Hematopoietic multipotent progenitor cell treated with erythropoietin and hydrocortisone succinate and interleukin-3 and kit ligand, for 6 days (in vitro differentiated cells): ENCODE measurements around the gene SLC22A3.
"Not testable (repeated sequence)": the region's sequence is repeated elsewhere in the genome, so short reads cannot be mapped to it uniquely, and the experiment has no call there.

Experiments
- DNase-seq: peaks from one replicate; pipeline ENCODE4 v3.0.0-alpha.2; 2015

SLC22A3 gene

GRCh38 chr6:160337991-160338390, 10.2 kb upstream of the SLC22A3 start:
- no peak for DNase-seq

DNA sequence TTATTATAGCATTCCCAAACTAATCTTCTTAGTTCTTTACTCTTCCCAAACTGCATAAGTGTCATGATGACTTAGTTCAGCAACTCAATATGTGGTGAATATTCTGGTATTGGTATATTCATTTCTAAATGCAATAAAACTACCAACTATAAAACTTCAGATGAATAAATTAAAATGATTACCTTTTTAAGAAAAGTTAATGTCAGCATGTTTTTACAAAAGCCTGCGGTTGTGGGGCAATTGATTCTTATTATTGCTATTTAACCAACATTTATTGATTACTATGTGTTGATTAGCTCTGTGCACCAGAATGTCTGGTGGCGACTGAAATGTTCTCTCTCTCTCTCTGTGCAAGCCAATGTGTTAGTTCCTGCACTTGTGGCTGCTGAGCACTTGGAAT, 5.0 kb upstream of the SLC22A3 start:
- DNase-seq = no peak

- no peak for DNase-seq
These were observed 3.9 kb upstream of the SLC22A3 start for GRCh38 chr6:160344271-160344670.

GRCh38 chr6:160347259-160348222, 637 bp upstream of the SLC22A3 start:
- no peak for DNase-seq

DNA sequence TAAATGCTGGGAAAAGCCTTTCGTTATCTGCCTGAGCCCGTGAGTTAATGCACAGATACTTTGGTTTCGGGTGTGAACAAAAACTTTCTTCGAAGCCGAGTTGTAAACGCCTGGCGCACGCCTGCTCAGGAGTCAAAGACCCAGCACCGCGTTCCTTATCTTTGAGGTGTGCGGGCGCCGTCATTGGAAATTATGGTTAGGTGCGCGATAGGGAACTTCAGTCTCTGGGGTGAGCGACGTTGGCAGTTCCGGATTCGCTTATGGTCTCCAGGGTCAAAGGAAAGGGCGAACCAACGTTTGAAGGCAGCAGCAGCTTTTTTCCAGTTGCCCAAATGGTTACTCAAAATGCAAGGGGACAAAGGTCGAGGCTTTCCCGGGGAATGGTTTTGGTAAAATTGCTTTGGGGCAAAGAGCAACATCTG, 853 bp downstream of the SLC22A3 start:
- peak; percentile 11 for DNase-seq

DNA sequence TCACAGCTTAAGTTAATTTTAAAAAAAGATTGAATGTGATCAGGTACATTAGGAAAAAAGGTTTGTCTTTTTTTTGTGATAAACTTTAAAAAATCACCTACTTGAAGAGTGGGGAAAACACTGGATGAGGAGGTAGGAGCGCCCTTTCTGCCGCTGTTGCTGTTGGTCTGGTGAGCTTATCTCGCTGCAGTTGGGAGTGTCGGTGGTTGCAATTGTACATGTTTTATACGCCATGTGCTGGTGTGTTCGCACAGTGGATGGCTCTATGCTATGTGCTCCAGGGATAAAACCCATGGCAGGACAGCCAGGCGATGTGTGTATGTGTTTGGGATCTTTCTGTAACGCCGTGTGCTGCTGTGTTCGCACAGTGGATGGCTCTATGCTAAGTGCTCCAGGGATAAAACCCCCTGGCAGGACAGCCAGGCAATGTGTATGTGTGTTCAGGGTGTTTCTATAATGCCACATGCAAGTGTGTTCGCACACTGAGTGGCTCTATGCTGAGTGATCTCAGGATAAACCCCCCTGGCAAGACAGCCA, 1.7 kb downstream of the SLC22A3 start:
- no peak for DNase-seq

DNA sequence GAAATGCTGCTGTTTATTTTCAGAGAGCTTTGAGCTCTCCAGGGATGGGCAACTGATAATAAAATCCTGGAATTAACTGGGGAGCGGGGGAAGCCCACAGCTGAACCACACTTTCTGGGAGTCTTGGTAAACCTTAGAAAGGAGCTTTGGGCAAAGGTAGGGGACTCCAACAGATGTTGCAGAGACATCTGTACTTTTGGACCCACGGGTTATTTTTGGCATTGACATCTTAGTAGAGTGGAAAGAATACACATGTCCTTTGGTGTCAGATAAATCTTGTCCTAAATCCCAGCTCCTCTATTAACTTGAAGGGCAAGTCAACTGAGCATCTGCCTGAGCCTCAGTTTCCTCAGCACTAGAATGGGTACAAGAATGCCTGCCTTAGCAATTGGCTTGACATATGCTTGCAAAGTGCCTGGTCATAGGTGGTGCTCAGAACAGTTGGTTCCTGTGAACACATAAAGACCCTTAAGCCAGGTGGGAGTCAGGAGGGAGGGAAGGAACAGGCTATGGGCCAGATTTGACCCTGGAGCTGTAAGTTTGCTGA, 5.8 kb downstream of the SLC22A3 start:
- DNase-seq = no peak

GRCh38 chr6:160355001-160355400, 6.8 kb downstream of the SLC22A3 start:
- no peak for DNase-seq

DNA sequence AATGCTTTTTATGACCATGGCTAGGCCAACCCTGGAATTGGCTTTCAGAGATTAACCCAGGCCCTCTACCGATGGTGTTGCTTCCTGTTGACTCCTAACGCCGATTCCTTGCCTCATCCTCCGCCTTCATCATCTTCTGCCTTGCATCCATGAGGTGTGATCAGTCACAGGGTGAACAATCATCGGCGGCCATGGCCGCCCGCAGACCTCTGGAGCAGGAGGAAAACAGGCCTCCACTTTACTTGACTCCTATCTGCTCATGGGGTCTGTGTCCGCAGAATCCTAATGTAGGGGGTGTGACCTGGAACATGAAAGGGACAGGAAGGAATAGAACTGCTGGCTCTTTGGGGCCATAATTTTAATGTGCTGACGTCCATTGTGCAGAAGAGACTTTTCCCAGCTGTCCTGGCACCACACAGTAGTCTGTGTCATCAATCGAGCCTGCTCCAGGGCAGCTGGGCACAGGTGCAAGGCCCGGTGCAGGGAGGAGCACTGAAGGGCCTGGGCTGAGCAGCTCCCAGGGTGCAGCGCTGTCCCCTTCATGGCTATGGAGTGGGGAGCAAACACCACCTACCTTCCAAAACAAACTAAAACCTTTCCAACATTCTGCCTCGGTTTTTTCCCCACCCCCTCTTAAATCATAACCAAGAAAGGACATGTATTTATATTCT, 8.0 kb downstream of the SLC22A3 start:
- no peak for DNase-seq

- DNase-seq = no peak
These were observed 8.9 kb downstream of the SLC22A3 start for GRCh38 chr6:160357088-160357487.

- DNase-seq = no peak
These were observed 10.3 kb downstream of the SLC22A3 start for GRCh38 chr6:160358225-160359119.

DNA sequence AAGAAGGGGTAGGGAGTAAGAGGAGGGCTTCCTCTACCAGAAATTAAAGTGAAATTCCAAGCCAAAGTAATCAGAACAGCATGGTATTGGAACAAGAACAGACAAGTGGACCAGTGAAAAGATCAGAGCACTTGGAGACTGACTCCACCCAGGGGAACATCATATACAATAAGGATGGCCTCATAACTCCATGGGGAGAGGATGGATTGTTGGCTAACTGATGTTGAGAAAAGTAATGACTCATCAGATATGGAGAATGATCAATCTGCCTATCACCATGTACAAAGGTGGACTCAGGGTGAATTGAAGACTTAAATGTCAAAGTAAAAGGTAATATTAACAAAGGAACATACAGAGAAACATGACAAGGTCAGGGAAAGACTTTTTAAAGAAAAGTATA, 12.8 kb downstream of the SLC22A3 start:
- DNase-seq = no peak

DNA sequence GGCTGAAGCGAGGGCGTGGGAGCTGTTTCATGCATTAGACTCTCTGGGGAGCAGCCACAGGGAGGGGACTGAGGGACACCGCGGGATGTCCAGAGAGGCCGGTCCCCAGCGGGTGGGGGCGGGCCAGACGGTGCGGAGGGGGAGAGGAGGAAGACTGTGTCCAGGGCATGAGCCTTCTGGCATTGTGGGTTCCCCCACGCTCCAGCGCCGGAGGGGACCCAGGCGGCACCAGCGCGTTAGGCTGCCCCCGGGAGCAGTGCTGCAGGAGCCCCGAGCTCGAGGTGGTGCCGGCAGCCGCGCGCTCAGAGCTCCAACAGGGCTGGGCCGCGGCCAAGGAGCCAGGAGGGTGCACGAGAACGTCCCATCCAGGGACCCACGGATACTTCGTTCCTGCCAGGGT, 14.4 kb downstream of the SLC22A3 start:
- no peak for DNase-seq

GRCh38 chr6:160363016-160363996, 15.1 kb downstream of the SLC22A3 start:
- DNase-seq = no peak

- DNase-seq = no peak
These were observed 16.9 kb downstream of the SLC22A3 start for GRCh38 chr6:160365117-160365516.

DNA sequence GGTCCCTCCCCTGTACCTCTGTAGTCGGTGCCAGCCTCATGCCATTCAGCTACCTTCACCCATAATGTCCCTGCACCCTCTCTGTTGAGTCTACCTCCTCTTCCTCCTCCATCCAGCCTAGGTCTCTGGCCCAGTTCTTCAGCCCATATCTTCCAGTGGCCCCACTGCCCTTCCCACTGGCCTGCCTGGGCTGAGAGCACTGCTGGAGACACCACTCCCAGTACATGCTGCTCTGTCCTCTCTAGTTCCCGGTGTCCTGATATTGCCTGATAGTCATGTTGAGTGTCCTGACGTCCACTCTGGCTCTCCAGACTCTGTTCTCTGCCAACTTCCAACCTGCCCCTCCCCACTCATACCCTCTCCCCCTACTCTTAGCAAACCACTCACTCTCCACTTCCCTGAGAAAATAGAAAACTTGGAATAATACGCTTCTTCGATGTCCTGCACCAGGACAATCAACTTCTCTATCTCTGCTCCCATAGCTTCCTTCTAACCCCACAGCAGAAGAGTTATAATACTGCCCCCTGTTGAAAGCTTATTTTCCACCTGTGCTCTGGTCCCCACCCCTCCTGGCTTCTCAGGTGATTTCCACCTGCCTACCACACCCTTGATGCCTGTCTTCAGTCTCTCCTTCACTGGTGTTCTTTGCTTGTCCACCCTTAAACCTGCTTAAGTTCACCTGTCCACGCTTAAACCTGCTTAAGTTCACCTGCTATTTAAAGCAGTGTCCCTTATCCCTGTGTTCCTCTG, 19.8 kb downstream of the SLC22A3 start:
- DNase-seq = no peak

DNA sequence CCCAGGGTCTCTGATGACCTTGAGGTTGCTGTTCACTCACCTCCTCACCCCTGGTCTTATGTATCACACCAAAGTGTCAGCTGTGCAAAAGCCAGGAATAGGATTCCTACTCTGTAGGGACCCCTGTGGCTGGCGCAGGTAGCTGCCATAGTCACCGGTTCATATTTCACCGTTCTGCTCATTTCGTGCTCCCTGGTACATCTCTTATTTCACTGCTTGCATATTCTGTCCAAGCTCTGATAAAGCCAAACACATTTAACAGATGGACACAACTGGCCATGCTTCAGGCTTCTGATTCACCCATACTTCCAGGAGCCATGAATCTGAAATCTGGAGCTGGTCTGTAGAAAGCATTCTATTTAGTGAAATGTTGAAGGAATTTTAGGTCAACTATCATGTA, 20.5 kb downstream of the SLC22A3 start:
- DNase-seq = no peak

DNA sequence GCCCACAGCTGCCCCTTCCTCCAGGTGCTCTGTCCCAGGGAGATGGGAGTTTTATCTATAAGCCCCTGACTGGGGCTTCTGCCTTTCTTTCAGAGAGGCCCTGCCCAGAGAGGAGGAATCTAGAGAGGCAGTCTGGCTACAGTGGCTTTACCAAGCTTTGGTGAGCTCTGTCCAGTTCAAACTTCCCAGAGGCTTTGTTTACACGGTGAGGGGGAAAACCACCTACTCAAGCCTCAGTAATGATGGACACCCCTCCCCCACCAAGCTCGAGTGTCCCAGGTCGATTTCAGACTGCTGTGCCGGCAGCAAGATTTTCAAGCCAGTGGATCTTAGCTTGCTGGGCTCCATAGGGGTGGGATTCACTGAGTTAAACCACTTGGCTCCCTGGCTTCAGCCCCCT, 25.4 kb downstream of the SLC22A3 start:
- not testable (repeated sequence) for DNase-seq

DNA sequence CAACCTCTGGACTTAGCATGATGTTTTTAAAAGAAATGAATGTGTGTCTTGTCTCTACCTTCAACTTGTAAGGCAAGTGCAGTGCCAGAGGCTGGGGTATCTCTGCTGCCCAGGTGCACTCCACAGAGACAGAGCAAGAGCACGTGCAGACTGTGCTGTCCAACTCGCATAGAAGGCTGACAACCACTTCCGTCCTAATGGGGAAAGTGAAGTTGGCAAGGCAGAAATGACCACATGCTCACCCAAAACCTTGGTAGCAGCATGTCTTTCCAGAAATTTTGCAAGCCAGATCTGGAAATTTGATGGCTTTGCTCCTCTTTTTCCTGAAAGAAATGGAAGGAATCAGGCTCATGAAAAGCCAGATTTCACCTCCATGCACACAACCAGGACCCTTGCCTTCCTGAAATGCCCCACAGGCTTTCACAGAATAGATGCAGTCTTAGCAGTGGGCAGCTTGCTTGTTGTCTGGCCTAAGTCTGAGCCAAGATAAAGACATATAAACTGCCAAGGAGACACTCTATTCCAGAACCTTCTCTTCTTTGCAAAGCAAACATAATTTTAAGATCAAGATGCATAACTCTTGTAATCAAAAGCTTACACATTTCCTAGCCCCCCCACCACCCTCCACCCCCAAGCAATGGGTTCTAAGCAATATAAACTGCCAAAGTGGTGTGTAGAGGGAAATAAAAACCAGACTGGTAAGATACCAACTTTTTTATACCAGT, 26.8 kb downstream of the SLC22A3 start:
- DNase-seq = no peak

- no peak for DNase-seq
These were observed 27.4 kb downstream of the SLC22A3 start for GRCh38 chr6:160375561-160375949.
